ENCODE measurements around the gene GPR39.

DNA sequence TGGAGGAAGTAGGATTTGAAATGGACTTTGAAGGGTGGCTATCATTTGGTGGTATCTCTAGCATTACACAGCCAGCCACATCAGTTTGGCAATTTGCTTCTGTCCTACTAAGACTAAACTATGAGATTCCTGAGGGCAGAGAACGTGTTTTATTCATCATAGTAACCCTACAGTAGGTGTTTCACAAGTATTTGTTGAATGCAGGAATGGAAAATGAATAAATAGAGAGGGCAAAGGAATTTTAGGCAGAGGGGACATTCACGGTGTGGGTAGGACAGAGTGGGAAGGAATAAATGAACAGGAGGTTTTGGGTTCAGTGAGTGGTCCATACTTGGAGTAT is 15.7 kb upstream of the GPR39 start:
- TF ChIP-seq, protein P1, sequence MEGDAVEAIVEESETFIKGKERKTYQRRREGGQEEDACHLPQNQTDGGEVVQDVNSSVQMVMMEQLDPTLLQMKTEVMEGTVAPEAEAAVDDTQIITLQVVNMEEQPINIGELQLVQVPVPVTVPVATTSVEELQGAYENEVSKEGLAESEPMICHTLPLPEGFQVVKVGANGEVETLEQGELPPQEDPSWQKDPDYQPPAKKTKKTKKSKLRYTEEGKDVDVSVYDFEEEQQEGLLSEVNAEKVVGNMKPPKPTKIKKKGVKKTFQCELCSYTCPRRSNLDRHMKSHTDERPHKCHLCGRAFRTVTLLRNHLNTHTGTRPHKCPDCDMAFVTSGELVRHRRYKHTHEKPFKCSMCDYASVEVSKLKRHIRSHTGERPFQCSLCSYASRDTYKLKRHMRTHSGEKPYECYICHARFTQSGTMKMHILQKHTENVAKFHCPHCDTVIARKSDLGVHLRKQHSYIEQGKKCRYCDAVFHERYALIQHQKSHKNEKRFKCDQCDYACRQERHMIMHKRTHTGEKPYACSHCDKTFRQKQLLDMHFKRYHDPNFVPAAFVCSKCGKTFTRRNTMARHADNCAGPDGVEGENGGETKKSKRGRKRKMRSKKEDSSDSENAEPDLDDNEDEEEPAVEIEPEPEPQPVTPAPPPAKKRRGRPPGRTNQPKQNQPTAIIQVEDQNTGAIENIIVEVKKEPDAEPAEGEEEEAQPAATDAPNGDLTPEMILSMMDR (IDR thresholded peaks at IDR 0.05), result no peak
- no peak for TF ChIP-seq ZFX (IDR thresholded peaks at IDR 0.05; ENCODE audit: borderline replicate concordance)

Measured in 22Rv1 (cell line).